Left kidney (tissue), 2 donors: ENCODE results near the gene RASGEF1C. TPM values are rescaled to one million over a fixed set of nuclear protein-coding genes. Genes with fewer than 3 reads are reported as not detected.

Experiments
- DNase-seq: peaks from one replicate; pipeline ENCODE4 v3.0.0-alpha.2; 2013
- polyA plus RNA-seq: library from polyadenylated mRNA; unstranded; fragments of 120-200 nt; gene quantifications from one replicate; pipeline ENCODE4 v1.2.1, GENCODE V29; 2013; ENCODE audit not compliant: insufficient read length

The RASGEF1C gene
- polyA plus RNA-seq, 1 donor = 0.27 TPM

- no peak for DNase-seq
These were observed 49.3 kb downstream of the RASGEF1C start for GRCh38 chr5:180159756-180160155.

GRCh38 chr5:180157866-180158265, 51.1 kb downstream of the RASGEF1C start:
- no peak for DNase-seq

GRCh38 chr5:180156141-180156540, 52.9 kb downstream of the RASGEF1C start:
- DNase-seq = no peak

- DNase-seq = no peak
These were observed 53.6 kb downstream of the RASGEF1C start for GRCh38 chr5:180155365-180155926.

GRCh38 chr5:180154821-180155364, 54.1 kb downstream of the RASGEF1C start:
- no peak for DNase-seq

GRCh38 chr5:180153991-180154390, 55.0 kb downstream of the RASGEF1C start:
- no peak for DNase-seq

GRCh38 chr5:180153099-180153498, 55.9 kb downstream of the RASGEF1C start:
- DNase-seq = no peak

- no peak for DNase-seq
These were observed 65.2 kb downstream of the RASGEF1C start for GRCh38 chr5:180143656-180144364.

- no peak for DNase-seq
These were observed 66.0 kb downstream of the RASGEF1C start for GRCh38 chr5:180142824-180143610.

GRCh38 chr5:180142021-180142765, 66.8 kb downstream of the RASGEF1C start:
- DNase-seq = no peak

GRCh38 chr5:180141068-180141660, 67.8 kb downstream of the RASGEF1C start:
- no peak for DNase-seq

GRCh38 chr5:180140571-180140970, 68.4 kb downstream of the RASGEF1C start:
- DNase-seq = no peak

- no peak for DNase-seq
These were observed 68.9 kb downstream of the RASGEF1C start for GRCh38 chr5:180140079-180140554.

- no peak for DNase-seq
These were observed 69.3 kb downstream of the RASGEF1C start for GRCh38 chr5:180139731-180140055.

GRCh38 chr5:180138976-180139730, 69.9 kb downstream of the RASGEF1C start:
- DNase-seq = no peak

- DNase-seq = no peak
These were observed 70.6 kb downstream of the RASGEF1C start for GRCh38 chr5:180138214-180138975.

- no peak for DNase-seq
These were observed 71.4 kb downstream of the RASGEF1C start for GRCh38 chr5:180137401-180138213.

GRCh38 chr5:180136630-180137381, 72.2 kb downstream of the RASGEF1C start:
- DNase-seq = no peak
